PC-9 (cell line): ENCODE results near the gene GCA. TPM values are rescaled to one million over a fixed set of nuclear protein-coding genes. Genes with fewer than 3 reads are reported as not detected.

Source experiments
- BruUV-seq: library from RNA; stranded (reverse); fragments of 400-500 nt; replicated peaks from 2 replicates; lab custom pipeline; 2021; lab: Mats Ljungman, UMichigan
- CTCF ChIA-PET: fragments of 300-600 bp; sonication (Branson Sonifier 250); formaldehyde crosslinking; loops from one replicate; lab custom pipeline; 2022; ENCODE audit warnings: antibody characterized with exemption; lab: Charles Lee
- POLR2A ChIA-PET: fragments of 300-600 bp; sonication (Branson Sonifier 250); formaldehyde crosslinking; loops from one replicate; lab custom pipeline; 2022; ENCODE audit warnings: antibody characterized with exemption; ENCODE audit not compliant: unreplicated experiment; lab: Charles Lee
- DNase-seq, 2 experiments: peaks; one replicate each; pipeline versions ENCODE4 v3.0.0 to v3.0.0-alpha.2; 2015 to 2022; ENCODE audit warnings: mixed read lengths in 1 of 2
- H2AFZ ChIP-seq: fragments of 200-600 bp; sonication (generic); 2 replicates; pipeline ENCODE4 v1.8.1; 2017; ENCODE audit warnings: antibody characterized with exemption
- H3F3A ChIP-seq: fragments of 200-600 bp; sonication (generic); 2 replicates; pipeline ENCODE4 v1.8.1; 2017; ENCODE audit warnings: antibody characterized with exemption, mild to moderate bottlenecking, low read depth; ENCODE audit not compliant: insufficient read depth
- H3K27ac ChIP-seq: fragments of 200-600 bp; sonication (generic); 2 replicates; pipeline ENCODE4 v1.6.1; 2016; ENCODE audit warnings: mixed run types
- H3K27me3 ChIP-seq: fragments of 200-600 bp; sonication (generic); 2 replicates; pipeline ENCODE4 v1.6.1; 2016; ENCODE audit warnings: low read depth, mixed run types; ENCODE audit not compliant: insufficient read depth
- H3K36me3 ChIP-seq: fragments of 200-600 bp; sonication (generic); 2 replicates; pipeline ENCODE4 v1.6.1; 2016; ENCODE audit warnings: low read depth, mixed run types
- H3K4me1 ChIP-seq: fragments of 200-600 bp; sonication (generic); replicated peaks from 2 replicates; pipeline ENCODE4 v1.6.1; 2016; ENCODE audit warnings: mixed run types; ENCODE audit not compliant: insufficient read depth
- H3K4me2 ChIP-seq: fragments of 200-600 bp; sonication (generic); 2 replicates; pipeline ENCODE4 v1.6.1; 2017; ENCODE audit warnings: mixed run types
- H3K4me3 ChIP-seq: fragments of 200-600 bp; sonication (generic); 2 replicates; pipeline ENCODE4 v1.6.1; 2016; ENCODE audit warnings: mixed run types
- H3K79me2 ChIP-seq: fragments of 200-600 bp; sonication (generic); 2 replicates; pipeline ENCODE4 v1.6.1; 2017; ENCODE audit warnings: low read depth, mixed run types
- H3K9me2 ChIP-seq: fragments of 200-600 bp; sonication (generic); 2 replicates; pipeline ENCODE4 v1.8.1; 2017; ENCODE audit warnings: mild to moderate bottlenecking; ENCODE audit not compliant: insufficient read depth
- H3K9me3 ChIP-seq: fragments of 200-600 bp; sonication (generic); 2 replicates; pipeline ENCODE4 v1.8.1; 2016; ENCODE audit warnings: low read depth; ENCODE audit not compliant: insufficient read depth
- H4K20me1 ChIP-seq: fragments of 200-600 bp; sonication (generic); 2 replicates; pipeline ENCODE4 v1.8.1; 2017; ENCODE audit not compliant: insufficient read depth
- CTCF ChIP-seq: fragments of 200-600 bp; sonication (generic); conservative IDR thresholded peaks from 2 replicates; pipeline ENCODE4 v1.6.1; 2017; ENCODE audit warnings: mixed run types, antibody characterized with exemption, mild to moderate bottlenecking, moderate library complexity
- EZH2 ChIP-seq: fragments of 200-600 bp; sonication (generic); IDR thresholded peaks from 2 replicates; pipeline ENCODE4 v1.8.0; 2017; ENCODE audit warnings: antibody characterized with exemption, low read depth
- intact Hi-C: fragments of 100-400 bp; cut with micrococcal nuclease; formaldehyde crosslinking; loops from one replicate; pipeline ENCODE4 v1.10.0; 2022; ENCODE audit not compliant: unreplicated experiment
- total RNA-seq: library from RNA; stranded (reverse); gene quantifications from 2 replicates; pipeline ENCODE4 v1.2.3, GENCODE V29; 2021

GCA gene
- total RNA-seq, 1 experiment from 2014 or later = 13.4 TPM

GRCh38 chr2:162320864-162321517 lies 22.9 kb upstream of the GCA start:
- H3K4me3 ChIP-seq = no peak overlapping the region
- H3K4me1 ChIP-seq = no peaks in the 10 kb centered on the region
- H3K27me3 ChIP-seq = no peaks in the 10 kb centered on the region
- no peaks in the 10 kb centered on the region for H3K36me3 ChIP-seq
- H3K27ac ChIP-seq = no peak overlapping the region
- H3F3A ChIP-seq = no peaks in the 10 kb centered on the region; the same call in 1 of the 2 replicates
- TF ChIP-seq CTCF (no peak), EZH2 (no peak)
- no peaks in the 10 kb centered on the region for H4K20me1 ChIP-seq
- BruUV-seq = no TSS peak
- intact Hi-C loops = no loop called here
- H2AFZ ChIP-seq = no peak overlapping the region
- no peak for DNase-seq
- POLR2A ChIA-PET = no interaction called here
- no peaks in the 10 kb centered on the region for H3K9me3 ChIP-seq
- no peaks in the 10 kb centered on the region for H3K79me2 ChIP-seq
- no peak overlapping the region for H3K4me2 ChIP-seq
- CTCF ChIA-PET = no interaction called here
- no peaks in the 10 kb centered on the region for H3K9me2 ChIP-seq

GRCh38 chr2:162324953-162325352 lies 19.0 kb upstream of the GCA start:
- Histone ChIP-seq H4K20me1 (no peaks in the 10 kb centered on the region), H3F3A (no peaks in the 10 kb centered on the region), H3K4me2 (no peak overlapping the region), H3K9me3 (no peaks in the 10 kb centered on the region), H3K79me2 (no peaks in the 10 kb centered on the region), H2AFZ (no peak overlapping the region), H3K27ac (no peak overlapping the region), H3K27me3 (no peaks in the 10 kb centered on the region), H3K4me1 (no peaks in the 10 kb centered on the region), H3K36me3 (no peaks in the 10 kb centered on the region), H3K4me3 (no peak overlapping the region), H3K9me2 (no peaks in the 10 kb centered on the region)
- ChIA-PET CTCF (no interaction called here), POLR2A (no interaction called here)
- no peak for TF ChIP-seq CTCF
- TF ChIP-seq EZH2 = no peak
- no peak for DNase-seq
- no TSS peak for BruUV-seq
- intact Hi-C loops = no loop called here

GRCh38 chr2:162327134-162327769 lies 16.7 kb upstream of the GCA start:
- Histone ChIP-seq H3K79me2 (no peaks in the 10 kb centered on the region), H3K9me3 (no peaks in the 10 kb centered on the region), H3K4me3 (no peak overlapping the region), H3K4me2 (no peak overlapping the region), H3K27me3 (no peaks in the 10 kb centered on the region), H3F3A (no peaks in the 10 kb centered on the region), H3K4me1 (no peaks in the 10 kb centered on the region), H3K27ac (no peak overlapping the region), H2AFZ (no peak overlapping the region), H4K20me1 (no peaks in the 10 kb centered on the region), H3K9me2 (no peaks in the 10 kb centered on the region), H3K36me3 (no peaks in the 10 kb centered on the region)
- no TSS peak for BruUV-seq
- ChIA-PET CTCF (no interaction called here), POLR2A (no interaction called here)
- DNase-seq = no peak
- TF ChIP-seq EZH2 = no peak
- TF ChIP-seq CTCF = peak; percentile 70
- intact Hi-C loops = no loop called here
